DMS53 treated with DMSO at 0.1 percent for 48 hours (cell line): ENCODE data around the gene RNU2-1.
"Not testable (repeated sequence)": the region's sequence is repeated elsewhere in the genome, so short reads cannot be mapped to it uniquely, and the experiment has no call there.

Source experiments
- DNase-seq: peaks from one replicate; lab custom pipeline; 2025; ENCODE audit not compliant: unreplicated experiment; lab: John Stamatoyannopoulos, UW

RNU2-1 gene

DNA sequence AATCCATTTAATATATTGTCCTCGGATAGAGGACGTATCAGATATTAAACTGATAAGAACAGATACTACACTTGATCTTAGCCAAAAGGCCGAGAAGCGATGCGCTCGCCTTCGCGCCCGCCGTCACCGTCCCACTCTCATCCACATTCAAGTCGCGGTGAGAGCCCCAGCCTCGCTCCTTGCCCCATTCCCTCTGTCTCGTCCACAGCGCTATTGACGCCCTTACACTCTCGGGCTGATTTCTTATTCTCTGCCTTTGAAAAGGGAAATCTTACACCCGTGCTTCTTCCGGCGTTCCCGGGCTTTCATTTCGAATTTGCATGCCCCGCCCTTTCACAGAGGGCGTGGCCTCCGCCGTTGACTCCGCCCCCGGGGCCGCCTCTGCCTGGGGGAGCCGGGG lies at the start of gene RNU2-1:
Gene RNU2-1 (minus strand): TSS at position 101 of the 400 bp plus-strand sequence.
- not testable (repeated sequence) for DNase-seq

DNA sequence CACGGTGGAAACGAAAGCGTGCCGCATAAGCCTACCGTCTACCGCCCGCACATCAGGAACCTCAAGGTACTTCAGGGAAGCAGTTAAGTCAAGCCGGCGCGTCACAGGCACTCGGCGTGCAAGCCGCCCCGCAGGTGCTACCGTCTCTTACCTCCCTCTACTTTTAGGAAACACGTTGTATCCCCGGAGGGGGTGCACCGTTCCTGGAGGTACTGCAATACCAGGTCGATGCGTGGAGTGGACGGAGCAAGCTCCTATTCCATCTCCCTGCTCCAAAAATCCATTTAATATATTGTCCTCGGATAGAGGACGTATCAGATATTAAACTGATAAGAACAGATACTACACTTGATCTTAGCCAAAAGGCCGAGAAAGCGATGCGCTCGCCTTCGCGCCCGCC lies 39.1 kb upstream of the RNU2-1 start:
- DNase-seq: not testable (repeated sequence)

DNA sequence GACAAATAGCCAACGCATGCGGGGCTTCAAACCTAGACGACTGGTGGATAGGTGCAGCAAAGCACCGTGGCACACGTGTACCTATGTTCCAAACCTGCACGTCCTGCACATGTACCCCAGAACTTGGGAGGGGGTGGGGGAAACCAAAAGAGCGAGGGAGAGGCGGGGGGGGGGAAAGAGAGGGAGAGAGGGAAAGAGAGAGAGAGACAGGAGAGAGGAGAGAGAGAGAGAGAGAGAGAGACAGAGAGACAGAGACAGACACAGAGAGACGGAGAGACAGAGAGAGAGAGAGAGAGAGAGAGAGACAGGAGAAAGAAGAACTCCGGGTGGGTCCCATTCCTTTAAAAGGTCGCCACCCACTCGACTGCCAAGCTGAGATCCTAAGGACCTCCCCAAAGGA lies 38.7 kb upstream of the RNU2-1 start:
- not testable (repeated sequence) for DNase-seq

DNA sequence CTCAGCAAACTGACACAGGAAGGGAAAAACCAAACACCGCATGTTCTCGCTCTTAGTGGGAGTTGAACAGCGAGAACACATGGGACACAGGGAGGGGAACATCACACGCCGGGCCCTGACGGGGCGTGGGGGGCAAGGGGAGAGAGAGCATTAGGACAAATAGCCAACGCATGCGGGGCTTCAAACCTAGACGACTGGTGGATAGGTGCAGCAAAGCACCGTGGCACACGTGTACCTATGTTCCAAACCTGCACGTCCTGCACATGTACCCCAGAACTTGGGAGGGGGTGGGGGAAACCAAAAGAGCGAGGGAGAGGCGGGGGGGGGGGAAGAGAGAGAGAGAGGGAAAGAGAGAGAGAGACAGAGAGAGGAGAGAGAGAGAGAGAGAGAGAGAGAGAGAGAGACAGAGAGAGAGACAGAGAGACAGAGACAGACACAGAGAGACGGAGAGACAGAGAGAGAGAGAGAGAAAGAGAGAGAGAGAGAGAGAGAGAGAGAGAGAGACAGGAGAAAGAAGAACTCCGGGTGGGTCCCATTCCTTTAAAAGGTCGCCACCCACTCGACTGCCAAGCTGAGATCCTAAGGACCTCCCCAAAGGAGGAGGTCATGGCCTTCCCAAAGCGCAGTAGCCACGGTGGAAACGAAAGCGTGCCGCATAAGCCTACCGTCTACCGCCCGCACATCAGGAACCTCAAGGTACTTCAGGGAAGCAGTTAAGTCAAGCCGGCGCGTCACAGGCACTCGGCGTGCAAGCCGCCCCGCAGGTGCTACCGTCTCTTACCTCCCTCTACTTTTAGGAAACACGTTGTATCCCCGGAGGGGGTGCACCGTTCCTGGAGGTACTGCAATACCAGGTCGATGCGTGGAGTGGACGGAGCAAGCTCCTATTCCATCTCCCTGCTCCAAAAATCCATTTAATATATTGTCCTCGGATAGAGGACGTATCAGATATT lies 37.1 kb upstream of the RNU2-1 start:
- DNase-seq: not testable (repeated sequence)

DNA sequence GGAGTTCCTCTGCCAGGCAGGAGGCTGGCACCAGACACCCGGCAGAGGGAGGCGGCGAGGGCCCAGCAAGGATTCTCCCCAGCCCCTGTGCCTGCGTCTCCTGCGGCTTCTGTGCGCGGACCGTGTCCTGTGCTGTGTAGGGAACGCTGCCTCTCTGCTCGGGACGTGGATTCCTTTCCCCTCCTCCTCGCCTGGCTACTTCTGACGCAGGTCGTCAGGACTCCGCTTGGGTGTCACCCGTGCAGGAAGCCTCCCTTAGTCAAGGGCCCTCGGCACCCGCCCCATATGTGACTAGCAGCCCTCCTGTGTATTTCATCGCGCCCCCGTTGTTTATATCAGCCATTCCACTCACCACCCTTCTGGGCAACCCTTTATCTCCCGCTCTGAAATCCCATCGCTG lies 12.7 kb upstream of the RNU2-1 start:
- DNase-seq: not testable (repeated sequence)

DNA sequence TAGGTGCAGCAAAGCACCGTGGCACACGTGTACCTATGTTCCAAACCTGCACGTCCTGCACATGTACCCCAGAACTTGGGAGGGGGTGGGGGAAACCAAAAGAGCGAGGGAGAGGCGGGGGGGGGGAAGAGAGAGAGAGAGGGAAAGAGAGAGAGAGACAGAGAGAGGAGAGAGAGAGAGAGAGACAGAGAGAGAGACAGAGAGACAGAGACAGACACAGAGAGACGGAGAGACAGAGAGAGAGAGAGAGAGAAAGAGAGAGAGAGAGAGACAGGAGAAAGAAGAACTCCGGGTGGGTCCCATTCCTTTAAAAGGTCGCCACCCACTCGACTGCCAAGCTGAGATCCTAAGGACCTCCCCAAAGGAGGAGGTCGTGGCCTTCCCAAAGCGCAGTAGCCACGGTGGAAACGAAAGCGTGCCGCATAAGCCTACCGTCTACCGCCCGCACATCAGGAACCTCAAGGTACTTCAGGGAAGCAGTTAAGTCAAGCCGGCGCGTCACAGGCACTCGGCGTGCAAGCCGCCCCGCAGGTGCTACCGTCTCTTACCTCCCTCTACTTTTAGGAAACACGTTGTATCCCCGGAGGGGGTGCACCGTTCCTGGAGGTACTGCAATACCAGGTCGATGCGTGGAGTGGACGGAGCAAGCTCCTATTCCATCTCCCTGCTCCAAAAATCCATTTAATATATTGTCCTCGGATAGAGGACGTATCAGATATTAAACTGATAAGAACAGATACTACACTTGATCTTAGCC lies 7.0 kb upstream of the RNU2-1 start:
- DNase-seq: not testable (repeated sequence)

DNA sequence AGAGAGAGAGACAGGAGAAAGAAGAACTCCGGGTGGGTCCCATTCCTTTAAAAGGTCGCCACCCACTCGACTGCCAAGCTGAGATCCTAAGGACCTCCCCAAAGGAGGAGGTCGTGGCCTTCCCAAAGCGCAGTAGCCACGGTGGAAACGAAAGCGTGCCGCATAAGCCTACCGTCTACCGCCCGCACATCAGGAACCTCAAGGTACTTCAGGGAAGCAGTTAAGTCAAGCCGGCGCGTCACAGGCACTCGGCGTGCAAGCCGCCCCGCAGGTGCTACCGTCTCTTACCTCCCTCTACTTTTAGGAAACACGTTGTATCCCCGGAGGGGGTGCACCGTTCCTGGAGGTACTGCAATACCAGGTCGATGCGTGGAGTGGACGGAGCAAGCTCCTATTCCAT lies 5.8 kb upstream of the RNU2-1 start:
- DNase-seq: not testable (repeated sequence)

DNA sequence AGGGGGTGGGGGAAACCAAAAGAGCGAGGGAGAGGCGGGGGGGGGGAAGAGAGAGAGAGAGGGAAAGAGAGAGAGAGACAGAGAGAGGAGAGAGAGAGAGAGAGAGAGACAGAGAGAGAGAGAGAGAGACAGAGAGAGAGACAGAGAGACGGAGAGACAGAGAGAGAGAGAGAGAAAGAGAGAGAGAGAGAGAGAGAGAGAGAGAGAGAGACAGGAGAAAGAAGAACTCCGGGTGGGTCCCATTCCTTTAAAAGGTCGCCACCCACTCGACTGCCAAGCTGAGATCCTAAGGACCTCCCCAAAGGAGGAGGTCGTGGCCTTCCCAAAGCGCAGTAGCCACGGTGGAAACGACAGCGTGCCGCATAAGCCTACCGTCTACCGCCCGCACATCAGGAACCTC lies 514 bp downstream of the RNU2-1 start:
- DNase-seq: not testable (repeated sequence)

DNA sequence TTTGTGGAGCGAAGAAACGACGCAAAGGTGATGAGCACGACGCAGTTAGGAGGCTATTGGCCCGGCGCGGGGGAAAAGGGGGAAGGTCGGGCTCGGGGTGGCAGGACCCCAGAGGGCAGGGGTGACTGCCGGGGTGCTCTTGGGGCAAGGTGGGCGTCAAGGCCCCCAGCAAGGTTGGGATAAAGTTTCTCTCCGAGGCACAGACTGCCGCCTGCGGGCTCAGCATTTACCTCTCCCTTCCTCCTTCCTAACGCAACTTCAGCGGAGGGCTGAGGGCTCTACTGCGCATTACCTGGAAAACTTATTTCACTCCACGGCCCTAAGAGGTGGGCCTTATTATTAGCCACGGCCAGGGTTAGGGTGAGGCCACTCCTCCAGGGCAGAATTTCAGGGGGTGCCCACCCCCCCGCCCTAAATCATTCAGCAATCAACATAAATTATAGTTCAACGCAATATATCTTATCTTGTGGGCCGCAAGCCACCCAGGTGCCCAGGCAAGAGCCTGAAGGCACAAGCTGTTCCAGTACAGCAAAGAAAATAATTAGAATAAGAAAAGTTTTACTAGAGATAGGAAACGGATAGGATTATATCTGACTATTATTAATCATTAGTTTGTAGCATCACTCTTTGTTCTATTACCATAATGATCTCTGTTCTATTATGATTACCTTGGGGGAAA lies 1.6 kb downstream of the RNU2-1 start:
- not testable (repeated sequence) for DNase-seq

DNA sequence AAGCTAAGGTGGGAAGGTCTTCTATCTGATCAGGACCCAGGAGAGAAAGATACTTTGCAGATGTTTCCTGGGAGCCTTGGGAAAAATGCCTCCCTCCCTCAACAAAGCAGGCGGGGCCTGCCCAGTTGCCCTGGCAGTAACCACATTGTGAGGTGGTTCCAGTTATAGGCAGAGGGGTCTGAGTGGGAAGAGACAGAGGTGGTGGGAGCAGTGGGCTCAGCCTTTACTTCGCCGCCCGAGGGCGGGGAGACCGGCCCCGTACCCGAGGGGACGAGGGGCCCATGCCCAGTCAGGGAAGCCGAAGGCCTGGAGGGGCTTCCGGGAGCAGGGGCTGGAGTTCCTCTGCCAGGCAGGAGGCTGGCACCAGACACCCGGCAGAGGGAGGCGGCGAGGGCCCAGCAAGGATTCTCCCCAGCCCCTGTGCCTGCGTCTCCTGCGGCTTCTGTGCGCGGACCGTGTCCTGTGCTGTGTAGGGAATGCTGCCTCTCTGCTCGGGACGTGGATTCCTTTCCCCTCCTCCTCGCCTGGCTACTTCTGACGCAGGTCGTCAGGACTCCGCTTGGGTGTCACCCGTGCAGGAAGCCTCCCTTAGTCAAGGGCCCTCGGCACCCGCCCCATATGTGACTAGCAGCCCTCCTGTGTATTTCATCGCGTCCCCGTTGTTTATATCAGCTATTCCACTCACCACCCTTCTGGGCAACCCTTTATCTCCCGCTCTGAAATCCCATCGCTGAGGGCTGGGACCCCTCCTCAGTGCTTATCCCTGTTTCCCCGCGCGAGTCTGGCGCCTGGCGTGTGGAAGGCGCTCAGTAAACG lies 2.4 kb downstream of the RNU2-1 start:
- not testable (repeated sequence) for DNase-seq

DNA sequence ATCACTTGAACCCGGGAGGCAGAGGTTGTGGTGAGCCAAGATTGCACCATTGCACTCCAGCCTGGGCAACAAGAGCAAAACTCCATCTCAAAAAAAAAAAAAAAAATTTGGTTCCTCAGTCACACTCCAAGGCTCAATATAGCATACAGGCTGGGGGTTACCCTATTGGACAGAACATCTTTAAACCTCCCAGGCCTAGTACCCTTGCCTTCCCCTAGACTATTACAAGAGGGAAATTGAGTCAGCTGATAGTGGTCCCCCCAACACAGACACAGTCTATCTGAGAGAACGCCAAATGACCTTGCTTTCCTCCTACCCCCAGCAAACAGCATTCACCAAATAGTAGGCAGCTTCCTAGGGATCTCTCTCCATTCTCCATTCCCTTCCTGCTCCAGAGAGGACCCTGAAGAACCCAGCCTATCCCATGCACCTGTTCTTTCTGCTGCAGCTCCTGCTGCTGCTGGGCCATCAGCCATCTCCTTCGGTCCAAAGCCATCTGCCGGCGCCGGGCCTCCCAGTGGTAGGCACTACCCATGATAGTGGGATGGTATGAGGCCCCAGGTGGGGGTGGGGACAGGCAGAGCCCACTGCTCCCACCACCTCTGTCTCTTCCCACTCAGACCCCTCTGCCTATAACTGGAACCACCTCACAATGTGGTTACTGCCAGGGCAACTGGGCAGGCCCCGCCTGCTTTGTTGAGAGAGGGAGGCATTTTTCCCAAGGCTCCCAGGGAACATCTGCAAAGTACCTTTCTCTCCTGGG lies 5.6 kb downstream of the RNU2-1 start, which contains the start of gene CCDC200:
Gene CCDC200 (minus strand): TSS at position 604 of the 763 bp plus-strand sequence. CDS start 69 bp downstream, at position 535.
- not testable (repeated sequence) for DNase-seq

DNA sequence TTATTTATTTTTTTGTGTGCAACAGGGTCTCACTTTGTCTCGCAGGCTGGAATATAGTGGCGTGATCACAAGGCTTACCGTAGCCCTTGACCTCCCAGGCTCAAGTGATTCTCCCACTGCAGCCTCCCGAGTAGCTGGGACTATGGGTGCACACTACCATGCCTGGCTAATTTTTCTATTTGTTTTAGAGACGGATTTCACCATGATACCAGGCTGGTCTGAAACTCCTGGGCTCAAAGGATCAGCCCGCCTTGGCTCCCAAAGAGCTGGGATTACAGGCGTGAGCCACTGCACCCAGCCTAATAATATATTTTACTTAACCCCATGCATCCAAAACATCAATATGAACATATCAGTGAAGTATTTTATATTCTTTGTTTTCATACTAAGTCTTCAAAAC lies 7.4 kb downstream of the RNU2-1 start:
- no peak for DNase-seq

DNA sequence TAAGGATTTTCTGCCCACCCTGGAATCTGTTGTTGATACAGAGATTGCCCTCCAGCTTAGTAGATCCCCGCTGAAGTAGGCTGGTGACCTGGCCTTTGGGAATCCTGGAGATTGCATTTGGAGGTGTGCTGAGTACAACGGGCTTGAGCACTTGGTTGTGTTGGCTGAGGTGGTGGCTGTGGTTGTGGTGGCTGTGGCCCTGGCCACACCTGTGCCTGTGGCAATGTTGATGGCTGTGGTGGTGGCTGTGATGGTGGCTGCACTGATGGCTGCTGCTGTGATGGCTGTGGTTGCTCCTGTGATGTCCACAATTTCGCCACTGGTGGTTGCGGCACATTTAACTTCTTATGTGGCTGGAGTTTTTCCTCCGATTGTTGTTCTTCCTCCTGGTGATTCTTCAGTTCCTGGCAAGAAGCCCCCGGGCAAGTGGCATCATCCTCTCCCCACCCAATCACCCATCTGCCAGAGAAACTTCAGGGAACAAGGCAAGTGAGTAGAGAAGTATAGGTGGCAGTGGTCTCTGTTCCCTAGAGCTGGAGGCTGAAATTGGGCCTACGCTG lies 9.6 kb downstream of the RNU2-1 start:
- no peak for DNase-seq

DNA sequence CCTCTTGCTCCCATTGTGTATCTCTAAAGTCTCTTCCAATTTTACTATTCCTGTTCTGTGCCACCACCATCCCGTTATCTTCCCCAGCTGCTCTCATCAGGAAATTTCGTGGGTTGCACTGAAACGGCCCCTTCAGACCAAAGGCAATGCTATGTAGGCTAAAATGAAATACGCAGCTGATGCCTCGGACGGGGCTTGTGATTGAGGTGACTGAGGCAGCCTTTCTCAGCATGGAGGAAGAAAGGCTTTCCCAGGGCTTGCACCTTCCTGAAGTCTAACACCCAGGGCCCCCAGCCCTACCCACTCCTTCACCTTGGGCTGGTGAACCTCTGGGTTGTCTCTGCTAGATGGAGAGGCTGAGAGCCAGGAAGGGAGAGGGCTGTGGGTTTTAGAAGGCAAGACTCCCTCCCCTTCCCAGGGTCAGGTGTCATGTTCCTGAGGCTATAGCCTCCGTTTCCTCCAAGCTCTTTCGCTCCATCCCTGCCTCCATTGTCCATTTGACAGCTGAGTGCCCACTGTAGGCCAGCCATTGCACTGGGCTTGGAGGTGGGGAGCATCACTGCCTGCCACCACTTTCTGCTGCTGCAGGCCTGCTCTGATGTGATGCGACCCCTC lies 13.2 kb downstream of the RNU2-1 start:
- no peak for DNase-seq

DNA sequence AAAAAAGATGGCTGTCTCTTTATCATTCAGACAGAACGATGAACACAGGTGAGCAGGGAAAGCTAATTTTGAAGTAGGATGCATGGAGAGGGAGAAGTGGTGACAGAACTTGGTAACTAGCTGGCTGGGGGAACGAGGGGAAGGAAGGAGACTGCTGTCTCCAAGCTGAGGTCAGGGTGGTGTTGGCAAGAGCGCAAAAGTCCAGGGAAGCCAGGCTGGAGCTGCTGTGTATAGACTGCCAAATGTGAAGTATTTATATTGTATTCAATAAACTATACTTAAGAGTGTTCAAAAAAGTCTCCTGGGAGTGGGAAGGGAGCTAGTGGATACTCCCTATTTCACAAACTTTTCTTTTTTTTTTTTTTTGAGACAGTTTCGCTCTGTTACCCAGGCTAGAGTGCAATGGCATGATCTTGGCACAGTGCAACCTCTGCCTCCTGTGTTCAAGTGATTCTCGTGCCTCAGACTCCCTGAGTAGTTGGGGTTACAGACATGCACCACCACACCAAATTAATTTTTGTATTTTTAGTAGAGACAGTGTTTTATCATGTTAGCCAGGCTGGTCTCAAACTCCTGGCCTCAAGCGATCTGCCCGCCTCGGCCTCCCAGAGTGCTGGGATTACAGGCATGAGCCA lies 13.9 kb downstream of the RNU2-1 start:
- DNase-seq: no peak

DNA sequence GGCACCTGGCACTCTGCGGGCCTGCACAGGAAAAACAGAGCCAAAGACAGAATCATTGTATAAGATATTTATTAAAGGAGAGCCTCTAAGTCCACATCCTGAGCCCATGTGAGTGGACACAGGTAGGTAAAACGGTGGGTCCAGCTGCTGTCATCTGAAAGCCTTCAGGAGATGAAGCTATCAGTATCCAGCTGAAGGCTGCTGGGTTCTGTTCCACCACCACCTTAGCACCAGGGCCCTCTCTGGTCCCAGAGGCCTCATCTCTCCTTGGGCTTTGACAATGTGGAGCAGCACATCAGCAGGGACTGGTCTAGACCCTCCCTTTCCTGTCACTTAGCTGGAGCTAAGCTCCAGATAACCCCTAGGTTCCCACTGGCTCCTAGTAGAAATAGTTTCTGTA lies 14.8 kb downstream of the RNU2-1 start:
- DNase-seq: no peak

DNA sequence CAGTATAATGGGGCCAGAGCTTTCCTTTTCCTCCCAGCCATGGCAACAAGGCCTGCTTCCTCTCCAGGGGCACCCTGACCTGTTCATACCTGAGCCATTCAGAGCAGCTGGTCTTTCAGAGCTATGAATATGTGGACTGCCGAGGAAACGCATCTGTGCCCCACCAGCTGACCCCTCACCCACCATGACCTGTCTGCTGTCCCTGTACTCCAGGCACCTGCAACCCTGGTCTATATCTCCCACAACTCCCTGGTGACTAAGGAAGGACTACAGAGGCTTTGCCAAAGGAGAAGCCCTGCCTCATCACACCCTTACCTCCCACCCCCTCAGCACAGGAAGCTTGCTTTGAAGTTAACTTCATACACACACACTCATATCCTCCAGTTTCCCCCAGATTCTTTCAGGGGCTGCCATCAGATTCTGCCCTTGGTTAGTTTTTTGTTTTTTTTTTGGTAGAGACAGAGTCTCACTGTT lies 16.1 kb downstream of the RNU2-1 start:
- DNase-seq: no peak
